Epidermal melanocyte (primary cell): ENCODE results near the gene THRB.
"Not testable (repeated sequence)": the region's sequence is repeated elsewhere in the genome, so short reads cannot be mapped to it uniquely, and the experiment has no call there.

Experiments used
- DNase-seq: peaks from one replicate; pipeline ENCODE4 v3.0.0; 2011; ENCODE audit warnings: low spot score; ENCODE audit not compliant: insufficient read length

THRB gene

GRCh38 chr3:24450160-24450907 lies 44.3 kb downstream of the THRB start:
- DNase-seq: no peak

DNA sequence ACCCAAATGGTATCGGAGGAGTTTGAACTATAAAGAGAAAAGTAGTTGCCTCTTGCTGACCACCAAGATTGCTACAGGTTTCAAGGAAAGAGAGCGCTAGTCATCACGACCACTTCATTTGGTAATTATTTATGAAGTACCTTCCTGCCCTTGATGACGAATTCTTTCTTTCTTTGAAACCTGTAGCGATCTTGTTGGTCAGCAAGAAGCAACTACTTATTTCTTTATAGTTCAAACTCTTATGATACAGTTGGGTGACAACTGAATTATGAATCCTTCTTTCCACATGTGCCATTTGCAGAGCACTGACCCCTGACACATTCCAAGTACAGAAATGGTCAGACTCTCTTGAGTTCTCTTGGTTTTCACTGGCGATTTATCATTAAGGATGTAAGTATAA lies 46.8 kb downstream of the THRB start:
- no peak for DNase-seq

DNA sequence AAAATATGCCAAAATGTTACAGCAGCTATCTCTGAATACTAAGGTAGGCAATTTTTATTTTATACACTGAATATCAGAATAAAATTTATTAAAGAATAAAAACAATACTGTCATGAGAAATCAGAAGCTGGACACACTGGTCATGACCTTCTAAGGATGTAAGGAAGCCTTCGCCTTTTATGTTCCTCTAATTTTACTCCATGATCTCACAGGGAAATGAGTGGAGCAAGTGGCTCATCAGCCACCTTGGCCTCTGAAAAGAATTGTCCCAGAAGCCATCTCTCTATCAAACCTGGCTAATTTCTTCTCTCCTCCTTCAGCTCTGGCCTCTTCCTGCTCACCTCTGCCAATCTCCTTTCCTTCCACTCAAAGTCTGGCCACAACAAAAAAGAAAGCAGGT lies 48.6 kb downstream of the THRB start:
- DNase-seq: no peak

DNA sequence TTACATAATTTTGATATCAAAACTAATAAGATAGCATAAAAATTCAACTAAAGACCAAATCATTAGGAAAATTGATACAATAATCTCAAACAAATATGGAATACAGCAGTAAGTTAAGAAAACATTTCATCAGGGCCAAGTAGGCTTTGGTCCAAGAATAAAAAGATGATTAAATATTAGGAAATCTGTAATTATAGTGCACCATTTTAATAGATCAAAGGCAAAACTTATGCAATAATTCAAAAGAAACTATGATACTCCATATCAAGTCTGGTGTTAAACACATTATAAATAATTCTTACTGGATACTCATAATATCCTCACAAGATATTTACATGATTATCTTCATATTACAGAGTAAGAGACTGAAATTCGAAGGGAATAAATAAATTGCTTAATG lies 51.2 kb downstream of the THRB start:
- no peak for DNase-seq

GRCh38 chr3:24440760-24441464 lies 53.7 kb downstream of the THRB start:
- no peak for DNase-seq

GRCh38 chr3:24439021-24439420 lies 55.6 kb downstream of the THRB start:
- DNase-seq: no peak

- no peak for DNase-seq
Observed at GRCh38 chr3:24437326-24437725, 57.3 kb downstream of the THRB start.

DNA sequence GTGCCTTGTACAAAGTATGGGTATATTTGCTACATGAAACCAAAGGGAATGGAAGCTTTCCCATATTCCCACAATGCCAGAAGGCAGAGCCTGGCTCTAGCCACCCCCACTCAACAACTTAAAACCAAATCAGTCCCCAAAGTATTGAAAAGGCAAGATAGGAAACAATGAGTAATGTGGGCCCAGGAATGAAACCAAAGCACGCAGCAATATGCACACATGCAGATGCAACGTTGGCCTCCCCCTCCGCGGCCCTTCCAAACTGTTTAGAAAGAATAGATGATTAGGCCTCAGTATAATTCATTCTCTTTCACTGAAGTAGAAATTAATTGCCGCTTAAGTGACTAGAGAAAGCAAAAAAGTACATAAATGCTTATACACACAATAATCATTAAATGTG lies 59.1 kb downstream of the THRB start:
- no peak for DNase-seq

DNA sequence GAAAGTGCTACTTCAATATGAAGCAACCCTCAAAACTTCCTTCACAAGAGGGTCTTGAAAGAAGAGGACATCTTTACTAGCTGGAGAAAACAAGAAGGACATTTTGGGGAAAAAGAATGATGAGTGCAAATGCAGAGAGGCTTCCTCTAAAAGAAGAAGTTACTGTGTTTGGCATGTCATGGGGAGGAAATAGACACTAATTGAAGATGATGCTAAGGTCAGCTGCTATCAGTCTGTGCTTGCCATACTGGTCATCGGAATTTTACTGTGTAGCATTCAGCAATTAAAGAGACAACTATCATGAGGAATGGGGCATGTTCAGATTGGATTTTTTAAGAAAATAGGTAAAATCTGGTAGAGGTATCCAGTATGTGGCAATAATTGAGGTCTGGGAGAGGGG lies 60.0 kb downstream of the THRB start:
- no peak for DNase-seq

- DNase-seq: no peak
Observed at GRCh38 chr3:24433838-24434591, 60.6 kb downstream of the THRB start.

GRCh38 chr3:24432989-24433388 lies 61.7 kb downstream of the THRB start:
- DNase-seq: no peak

DNA sequence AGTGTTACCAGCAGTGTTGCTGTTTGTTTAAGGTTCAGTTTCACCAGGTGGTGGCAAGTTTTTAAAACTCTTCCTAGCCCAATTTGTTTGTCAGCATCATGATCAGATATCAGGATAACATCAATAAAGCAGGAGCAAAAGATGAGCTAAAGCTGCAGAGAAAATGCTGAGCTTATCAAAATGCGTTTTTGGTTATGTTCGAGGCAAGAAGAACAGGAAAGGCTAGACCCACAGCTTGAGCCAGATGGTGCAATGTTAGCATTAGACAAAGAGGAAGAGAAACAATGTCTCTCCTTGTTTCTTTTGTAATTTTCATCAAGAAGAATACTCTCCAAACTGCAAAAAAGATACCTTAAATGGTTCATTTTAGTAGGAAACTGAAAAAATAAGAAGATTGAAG lies 66.2 kb downstream of the THRB start:
- no peak for DNase-seq

- no peak for DNase-seq
Observed at GRCh38 chr3:24426896-24427295, 67.8 kb downstream of the THRB start.

GRCh38 chr3:24420829-24421228 lies 73.8 kb downstream of the THRB start:
- DNase-seq: not testable (repeated sequence)

GRCh38 chr3:24420224-24420623 lies 74.4 kb downstream of the THRB start:
- no peak for DNase-seq

- no peak for DNase-seq
Observed at GRCh38 chr3:24419067-24419791, 75.4 kb downstream of the THRB start.

DNA sequence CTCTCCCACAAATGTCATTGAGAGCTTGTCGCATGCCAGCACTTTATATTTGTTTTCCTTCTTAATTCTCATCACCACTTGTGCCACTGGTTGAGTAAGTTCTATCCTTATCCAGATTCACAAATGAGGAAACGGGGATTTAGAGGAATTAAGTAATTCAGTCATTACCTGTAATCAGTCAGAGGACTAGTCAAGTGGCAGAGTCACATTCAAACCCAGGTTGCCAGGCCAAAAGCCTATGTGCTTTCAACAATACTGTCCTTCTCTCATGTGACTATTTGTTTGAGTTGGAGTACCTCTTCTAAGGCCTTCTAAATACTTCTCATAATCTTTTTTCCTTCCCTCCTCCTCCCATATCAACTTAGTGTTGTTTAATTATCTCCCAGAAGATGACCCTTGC lies 76.9 kb downstream of the THRB start:
- no peak for DNase-seq

DNA sequence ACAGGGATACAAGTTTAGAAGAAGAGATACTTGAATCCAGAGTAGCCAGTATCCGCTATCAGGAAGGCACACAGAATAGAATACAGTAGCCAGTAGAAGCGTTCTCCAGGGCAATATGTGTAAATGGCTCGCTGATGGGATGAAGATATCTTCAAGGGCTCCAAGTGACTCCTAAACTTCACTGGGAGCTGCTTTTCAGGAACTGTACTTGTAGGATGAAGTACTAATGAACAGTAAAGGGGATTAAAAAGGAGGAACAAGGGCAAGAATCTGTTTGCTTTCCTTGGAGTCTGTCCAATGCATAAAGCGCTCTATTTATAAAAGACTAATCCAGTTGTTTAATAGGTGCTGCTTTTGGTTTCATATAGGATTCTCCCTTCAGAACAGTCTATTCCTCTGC lies 78.4 kb downstream of the THRB start:
- DNase-seq: no peak

DNA sequence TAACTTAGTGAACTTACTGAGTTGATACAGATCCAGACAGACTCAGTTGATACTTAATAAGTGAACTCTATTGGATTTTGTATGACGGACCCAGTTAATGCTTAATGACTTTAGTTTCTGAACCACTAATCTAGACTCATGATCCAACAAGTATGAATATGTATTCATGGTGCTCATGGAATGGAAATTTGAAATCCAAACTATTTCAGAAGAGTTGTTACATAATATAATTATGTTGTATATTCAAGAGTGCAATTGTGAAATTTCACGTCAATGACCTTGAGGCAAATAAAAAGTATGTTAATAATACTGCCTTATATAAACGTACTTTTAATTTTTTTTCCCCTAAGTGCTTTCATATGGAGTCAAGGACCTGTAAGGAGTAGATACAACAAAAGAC lies 78.8 kb downstream of the THRB start:
- DNase-seq: no peak

- not testable (repeated sequence) for DNase-seq
Observed at GRCh38 chr3:24413662-24414061, 81.0 kb downstream of the THRB start.

DNA sequence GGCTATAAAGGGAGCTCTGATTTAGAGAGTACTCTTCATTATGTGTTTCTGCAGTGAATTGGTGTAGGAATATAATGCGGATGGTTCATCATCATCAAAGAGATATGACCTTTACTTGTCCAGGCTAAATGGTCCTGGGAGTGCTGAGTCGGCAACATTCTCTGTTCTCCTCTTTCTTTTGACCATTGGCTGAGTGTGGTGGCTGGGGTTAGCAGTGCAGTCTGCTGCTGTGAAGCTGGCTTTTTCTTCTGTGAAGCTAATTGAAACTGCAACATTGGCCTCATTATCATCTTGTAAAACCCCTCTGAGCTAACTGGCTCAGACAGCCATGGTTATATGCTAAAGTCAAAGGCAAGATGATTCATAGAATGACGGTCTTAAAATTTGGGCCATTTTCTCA lies 83.8 kb downstream of the THRB start:
- no peak for DNase-seq
